DOHH2 (cell line): Measurements from ENCODE around the gene NDNF.

Experiments
- H3F3A ChIP-seq: fragments of 200-600 bp; sonication (generic), shearing (Covaris generic); 2 replicates; pipeline ENCODE4 v1.6.0; 2016; ENCODE audit warnings: antibody characterized with exemption, mild to moderate bottlenecking; ENCODE audit not compliant: control insufficient read depth, insufficient read depth
- H3K27ac ChIP-seq: fragments of 200-600 bp; sonication (generic); 2 replicates; pipeline ENCODE4 v1.5.1; 2014; ENCODE audit warnings: low read depth, mild to moderate bottlenecking, low read length, moderate library complexity
- H3K27me3 ChIP-seq: fragments of 200-600 bp; sonication (generic); 2 replicates; pipeline ENCODE4 v1.6.1; 2014; ENCODE audit warnings: mild to moderate bottlenecking, low read length, mixed read lengths; ENCODE audit not compliant: control insufficient read depth
- H3K36me3 ChIP-seq: fragments of 200-600 bp; sonication (generic); 2 replicates; pipeline ENCODE4 v1.6.1; 2014; ENCODE audit warnings: mild to moderate bottlenecking, low read length, moderate library complexity, mixed read lengths; ENCODE audit not compliant: control insufficient read depth
- H3K4me1 ChIP-seq: fragments of 200-600 bp; sonication (generic); 2 replicates; pipeline ENCODE4 v1.6.1; 2014; ENCODE audit warnings: mild to moderate bottlenecking, low read length, mixed read lengths; ENCODE audit not compliant: control insufficient read depth
- H3K4me2 ChIP-seq: fragments of 200-600 bp; sonication (generic); 2 replicates; pipeline ENCODE4 v1.6.0; 2014; ENCODE audit warnings: mild to moderate bottlenecking, low read length, moderate library complexity
- H3K4me3 ChIP-seq: fragments of 200-600 bp; sonication (generic); 2 replicates; pipeline ENCODE4 v1.5.1; 2014; ENCODE audit warnings: mild to moderate bottlenecking, low read length, mixed read lengths
- H3K79me2 ChIP-seq: fragments of 200-600 bp; sonication (generic); 2 replicates; pipeline ENCODE4 v1.6.1; 2014; ENCODE audit warnings: mild to moderate bottlenecking, low read length, mixed read lengths; ENCODE audit not compliant: control insufficient read depth
- H3K9me2 ChIP-seq: fragments of 200-600 bp; sonication (generic); replicated peaks from 2 replicates; pipeline ENCODE4 v1.6.1; 2014; ENCODE audit warnings: mild to moderate bottlenecking, low read length, mixed read lengths; ENCODE audit not compliant: control insufficient read depth
- H3K9me3 ChIP-seq: fragments of 200-600 bp; sonication (generic); 2 replicates; pipeline ENCODE4 v1.6.1; 2014; ENCODE audit warnings: antibody characterized with exemption, low read length, mixed read lengths; ENCODE audit not compliant: control insufficient read depth, insufficient read depth
- H4K20me1 ChIP-seq: fragments of 200-600 bp; sonication (generic); 2 replicates; pipeline ENCODE4 v1.6.0; 2014; ENCODE audit warnings: low read depth, mild to moderate bottlenecking, antibody characterized with exemption, low read length, moderate library complexity; ENCODE audit not compliant: control insufficient read depth, insufficient read depth
- CTCF ChIP-seq: fragments of 200-600 bp; sonication (generic); IDR thresholded peaks from one replicate; pipeline ENCODE4 v1.5.1; 2014; ENCODE audit warnings: antibody characterized with exemption, mild to moderate bottlenecking, low read depth, low read length; ENCODE audit not compliant: poor library complexity, severe bottlenecking
- EZH2phosphoT487 ChIP-seq: fragments of 200-600 bp; sonication (generic); IDR thresholded peaks from 2 replicates; pipeline ENCODE4 v1.6.1; 2017; ENCODE audit warnings: borderline replicate concordance, mild to moderate bottlenecking, antibody characterized with exemption, low read length, moderate library complexity, mixed read lengths

NDNF gene

GRCh38 chr4:121072224-121073003 lies at the start of gene NDNF:
Gene NDNF, minus strand, starts transcription at chr4:121072535. Its CDS starts 26,698 bp downstream, at chr4:121045837.
- Histone ChIP-seq H3K27me3 (no peaks in the 10 kb centered on the region), H3K9me2 (no peaks in the 10 kb centered on the region), H3F3A (no peaks in the 10 kb centered on the region), H3K4me2 (no peak within 1 kb of the TSS), H3K4me3 (no peak within 1 kb of the TSS), H4K20me1 (no peaks in the 10 kb centered on the region), H3K27ac (no peak within 1 kb of the TSS), H3K36me3 (no peaks in the 10 kb centered on the region), H3K79me2 (no peaks in the 10 kb centered on the region), H3K9me3 (no peaks in the 10 kb centered on the region), H3K4me1 (no peaks in the 10 kb centered on the region)
- no peak for TF ChIP-seq CTCF
- TF ChIP-seq EZH2phosphoT487 = no peak

GRCh38 chr4:121119715-121120114 lies 47.4 kb upstream of the NDNF start:
- TF ChIP-seq EZH2phosphoT487 (no peak), CTCF (no peak)

GRCh38 chr4:121118344-121118743 lies 46.0 kb upstream of the NDNF start:
- no peaks in the 10 kb centered on the region for H3K9me2 ChIP-seq
- no peaks in the 10 kb centered on the region for H3K79me2 ChIP-seq
- no peaks in the 10 kb centered on the region for H3K36me3 ChIP-seq
- no peak overlapping the region for H3K4me3 ChIP-seq
- H3K9me3 ChIP-seq = no peaks in the 10 kb centered on the region
- TF ChIP-seq EZH2phosphoT487 (no peak), CTCF (no peak)
- H3F3A ChIP-seq = no peaks in the 10 kb centered on the region
- H3K4me2 ChIP-seq = no peak overlapping the region
- no peaks in the 10 kb centered on the region for H4K20me1 ChIP-seq
- no peaks in the 10 kb centered on the region for H3K27me3 ChIP-seq
- H3K27ac ChIP-seq = no peak overlapping the region
- H3K4me1 ChIP-seq = no peaks in the 10 kb centered on the region

More at GRCh38 chr4:121119715-121120114, 47.4 kb upstream of the NDNF start:
- Histone ChIP-seq H3K4me3 (no peak overlapping the region), H3K9me3 (no peaks in the 10 kb centered on the region), H3K4me2 (no peak overlapping the region), H3K9me2 (no peaks in the 10 kb centered on the region), H3K27ac (no peak overlapping the region), H3K4me1 (no peaks in the 10 kb centered on the region), H3F3A (no peaks in the 10 kb centered on the region), H3K27me3 (no peaks in the 10 kb centered on the region), H3K79me2 (no peaks in the 10 kb centered on the region), H3K36me3 (no peaks in the 10 kb centered on the region), H4K20me1 (no peaks in the 10 kb centered on the region)
